ENCODE measurements around the gene LAMA2.

- no peak for TF ChIP-seq POLR2AphosphoS5 (IDR thresholded peaks at IDR 0.05; ENCODE audit: low read depth, low read length)
- TF ChIP-seq REST (IDR thresholded peaks at IDR 0.05; ENCODE audit: insufficient read depth in 1 of 2, low read depth in 2 of 2, low read length in 1 of 2): no peak
- TF ChIP-seq CTCF (IDR thresholded peaks at IDR 0.05): no peak
- no peak for TF ChIP-seq SIN3A (IDR thresholded peaks at IDR 0.05; ENCODE audit: borderline replicate concordance, insufficient read depth, low read depth, low read length)
- no peak for TF ChIP-seq TCF7L2 (IDR thresholded peaks at IDR 0.05; ENCODE audit: low read depth, low read length)
Observed at GRCh38 chr6:129177801-129178200, 294.9 kb downstream of the LAMA2 start.
